Activated CD4-positive, alpha-beta T cell treated with anti-CD3 and anti-CD28 coated beads for 48 hours (primary cell): ENCODE measurements around the gene COX20.
"Not testable (repeated sequence)": the region's sequence is repeated elsewhere in the genome, so short reads cannot be mapped to it uniquely, and the experiment has no call there.

Experiments
- DNase-seq: peaks from one replicate; pipeline ENCODE4 v3.0.0-alpha.2; 2020

Gene COX20, protein sequence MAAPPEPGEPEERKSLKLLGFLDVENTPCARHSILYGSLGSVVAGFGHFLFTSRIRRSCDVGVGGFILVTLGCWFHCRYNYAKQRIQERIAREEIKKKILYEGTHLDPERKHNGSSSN

DNA sequence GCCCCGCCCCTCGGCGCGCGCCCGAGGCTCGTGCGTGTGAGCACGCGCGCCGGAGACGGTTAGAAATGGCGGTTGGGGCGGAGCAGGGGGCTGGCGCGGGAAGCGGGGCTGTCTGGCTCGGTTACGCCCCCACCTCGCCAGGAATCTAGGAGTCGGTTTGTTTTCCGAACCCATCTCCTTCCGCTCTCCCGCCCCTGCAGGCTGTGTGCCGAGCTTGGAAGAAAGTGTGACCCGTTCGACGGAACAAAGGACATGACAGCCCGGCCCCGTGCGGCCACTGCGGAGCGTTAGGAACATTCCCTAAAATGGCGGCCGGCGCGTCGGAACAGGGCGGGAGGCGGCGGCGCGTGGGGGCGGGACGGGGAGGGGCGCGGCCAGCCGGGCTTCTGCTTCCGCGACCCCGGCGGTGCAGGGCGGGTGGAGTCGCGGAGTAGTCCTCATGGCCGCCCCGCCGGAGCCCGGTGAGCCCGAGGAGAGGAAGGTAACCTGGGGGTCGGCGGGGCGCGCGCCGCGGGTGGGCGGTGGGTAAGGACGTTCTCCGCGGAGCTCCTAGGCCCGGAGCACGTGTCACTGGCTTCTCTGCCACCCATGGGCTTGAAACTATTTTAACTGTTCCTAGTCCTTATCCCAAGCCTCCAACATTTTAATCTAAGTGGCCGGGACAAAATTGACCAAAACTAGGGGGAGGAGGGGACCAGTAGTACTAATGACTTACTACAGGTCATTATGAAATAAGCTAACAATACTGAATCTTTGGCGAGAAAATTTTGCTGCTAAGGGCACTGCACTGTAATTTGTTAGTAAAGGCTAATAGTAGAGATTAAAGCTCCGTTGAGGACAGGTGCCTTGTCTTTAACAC is at the start of gene COX20:
Gene COX20, plus strand, starts transcription at position 383 of the 859 bp plus-strand sequence. Its CDS starts 57 bp downstream, at position 440.
- peak; percentile 91 for DNase-seq

DNA sequence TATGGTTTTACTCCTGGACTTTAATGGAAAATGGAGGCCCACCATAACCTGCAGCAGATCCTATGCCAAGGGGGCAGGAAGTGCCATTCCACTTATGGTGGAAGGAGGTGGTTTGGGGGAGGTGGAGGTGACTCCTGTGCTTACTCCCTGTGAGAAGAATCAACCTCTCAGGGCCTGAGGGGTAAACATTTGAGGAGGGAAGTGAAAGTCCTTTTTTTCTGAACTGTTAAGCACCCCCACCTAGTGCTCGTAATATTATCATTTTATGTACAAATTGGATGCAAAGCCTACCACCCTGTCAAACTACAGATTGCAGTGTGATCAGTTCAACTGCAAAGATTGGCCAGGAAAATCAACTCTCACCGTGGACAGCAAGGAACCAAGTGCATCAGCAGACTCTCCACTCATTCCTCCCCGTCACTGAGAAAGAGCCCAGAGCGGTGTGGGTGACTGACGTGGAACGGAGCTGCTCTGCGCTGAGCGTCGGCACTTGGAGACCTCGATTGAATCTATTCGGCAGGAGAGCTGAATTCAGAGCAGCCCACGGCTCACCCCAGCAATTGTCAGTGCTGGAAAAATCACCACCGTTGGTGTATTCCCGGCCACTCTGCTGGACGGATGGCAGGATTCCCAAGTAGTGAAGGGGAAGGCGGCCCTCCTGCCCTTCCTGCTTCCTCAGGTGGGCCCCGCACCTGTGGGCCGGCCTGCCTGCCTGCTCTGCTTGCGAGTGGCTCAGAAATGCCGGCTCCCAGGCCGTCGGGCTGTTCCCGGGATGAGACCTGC is 46.8 kb upstream of the COX20 start:
- DNase-seq = no peak

DNA sequence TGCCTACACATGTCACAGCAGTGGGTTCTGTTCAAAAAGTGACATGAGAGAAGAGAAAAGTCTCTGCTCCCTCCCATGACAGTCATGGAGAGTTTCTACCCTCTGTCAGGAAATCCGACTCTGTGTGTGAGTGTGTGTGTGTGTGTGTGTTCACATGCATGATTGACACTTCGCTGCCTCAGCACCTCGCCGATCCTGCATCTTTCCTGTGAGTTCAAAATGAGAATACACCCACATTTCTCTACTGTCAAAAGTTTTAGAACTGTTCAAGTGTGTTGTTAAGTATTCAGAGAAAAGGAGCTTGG is 46.2 kb upstream of the COX20 start:
- DNase-seq = no peak

DNA sequence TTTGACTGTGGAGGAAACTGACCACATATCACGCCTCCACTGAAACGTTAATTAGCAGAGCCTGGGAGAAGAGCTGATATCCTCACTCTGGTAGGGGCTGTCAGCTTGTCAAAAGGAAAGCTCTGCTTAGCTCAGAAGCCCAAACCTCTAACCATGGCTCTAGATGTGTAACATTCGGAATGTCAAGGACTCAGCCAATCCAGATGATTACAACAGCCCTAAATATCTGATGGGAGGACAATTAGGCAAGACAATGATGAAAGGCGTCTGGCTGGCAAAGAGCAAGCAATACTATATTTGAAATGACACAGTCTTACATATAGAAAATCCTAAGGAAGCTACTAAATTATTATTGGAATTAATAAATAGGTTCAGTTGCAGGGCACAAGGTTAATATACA is 45.7 kb upstream of the COX20 start:
- no peak for DNase-seq

GRCh38 chr1:244791061-244791460 is 44.4 kb upstream of the COX20 start:
- no peak for DNase-seq

GRCh38 chr1:244792188-244792850 is 43.1 kb upstream of the COX20 start:
- no peak for DNase-seq

DNA sequence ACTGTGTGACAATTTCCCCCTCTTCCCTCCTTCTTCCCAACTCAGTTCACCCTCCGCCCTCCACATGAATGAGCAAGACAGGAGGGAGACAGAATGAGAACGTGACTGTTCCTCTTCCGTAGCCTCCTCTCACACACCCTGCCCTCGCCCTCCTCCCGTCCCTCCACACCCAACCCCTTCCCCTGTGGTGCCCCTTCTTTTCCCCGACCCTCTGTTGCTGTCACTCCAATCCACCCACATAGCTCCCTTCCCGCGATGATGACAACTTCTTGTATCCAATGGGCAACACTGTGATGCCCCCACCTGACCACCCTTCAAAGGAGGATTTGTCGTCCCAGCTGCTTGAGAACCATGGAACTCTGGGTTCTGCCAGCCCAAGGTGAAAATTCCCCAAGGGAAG is 41.4 kb upstream of the COX20 start:
- DNase-seq = no peak

DNA sequence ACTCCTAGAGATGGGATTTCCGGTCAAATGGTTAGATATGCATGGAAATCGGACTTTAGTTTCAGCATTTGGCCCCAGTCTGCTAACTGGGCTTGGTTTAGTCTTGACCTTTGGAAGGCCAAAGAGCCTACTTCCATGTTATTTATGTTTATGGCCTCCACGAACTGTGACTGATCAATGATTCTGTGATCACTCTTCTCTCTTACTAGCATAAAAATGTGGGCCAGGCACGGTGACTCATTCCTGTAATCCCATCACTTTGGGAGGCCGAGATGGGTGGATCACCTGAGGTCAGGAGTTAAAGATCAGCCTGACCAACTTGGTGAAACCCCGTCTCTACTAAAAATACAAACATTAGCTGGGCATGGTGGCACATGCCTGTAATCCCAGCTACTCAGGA is 40.9 kb upstream of the COX20 start:
- DNase-seq = not testable (repeated sequence)

DNA sequence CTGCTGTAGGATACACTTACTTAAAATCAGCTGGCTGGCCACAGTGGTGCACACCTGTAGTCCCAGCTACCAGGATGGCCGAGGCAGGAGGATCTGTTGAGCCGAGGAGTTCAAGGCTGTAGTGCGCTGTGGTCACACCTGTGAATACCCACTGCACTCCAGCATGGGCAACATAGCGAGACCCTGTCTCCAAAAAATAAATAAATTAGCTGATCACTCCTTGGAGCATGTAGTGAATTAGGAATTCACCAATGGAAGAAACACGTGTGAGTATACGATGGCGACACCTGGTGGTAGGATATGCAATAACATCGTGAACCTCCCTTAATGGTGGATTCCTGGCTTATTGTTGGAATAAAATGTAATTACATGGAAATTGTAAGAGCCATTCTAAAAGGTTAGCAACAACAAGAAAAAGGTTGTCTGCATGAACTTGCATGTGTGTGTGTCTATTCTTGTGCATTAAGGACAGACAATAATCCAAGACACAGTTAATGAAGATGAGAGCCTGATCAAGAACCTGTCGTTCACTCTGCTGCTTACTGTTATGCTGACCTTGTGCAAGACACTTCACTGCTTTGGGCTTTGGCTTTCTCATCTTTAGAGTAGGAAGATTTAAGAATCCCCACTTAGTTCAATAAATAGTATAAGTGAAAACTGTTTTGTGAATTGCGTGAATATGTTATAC is 38.6 kb upstream of the COX20 start:
- peak; percentile 59 for DNase-seq

DNA sequence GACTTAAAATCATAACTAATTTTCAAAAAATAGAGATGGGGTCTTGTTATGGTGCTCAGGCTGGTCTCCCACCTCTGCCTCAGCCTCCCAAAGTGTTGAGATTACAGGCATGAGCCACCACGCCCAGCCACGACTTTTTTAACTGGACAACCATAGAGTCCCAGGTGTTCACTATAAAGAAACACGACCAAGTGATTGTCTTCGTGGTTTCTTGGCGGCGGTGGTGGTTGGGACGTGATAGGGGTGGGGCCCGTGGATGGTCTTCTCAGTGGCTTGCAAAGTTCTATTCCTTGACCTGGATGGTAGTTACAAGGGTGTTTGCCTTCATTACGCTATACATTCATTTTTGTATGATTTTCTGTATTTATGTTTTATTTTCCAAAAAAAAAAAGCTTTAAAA is 34.6 kb upstream of the COX20 start:
- no peak for DNase-seq

GRCh38 chr1:244801246-244801645 is 34.2 kb upstream of the COX20 start:
- peak; percentile 67 for DNase-seq

DNA sequence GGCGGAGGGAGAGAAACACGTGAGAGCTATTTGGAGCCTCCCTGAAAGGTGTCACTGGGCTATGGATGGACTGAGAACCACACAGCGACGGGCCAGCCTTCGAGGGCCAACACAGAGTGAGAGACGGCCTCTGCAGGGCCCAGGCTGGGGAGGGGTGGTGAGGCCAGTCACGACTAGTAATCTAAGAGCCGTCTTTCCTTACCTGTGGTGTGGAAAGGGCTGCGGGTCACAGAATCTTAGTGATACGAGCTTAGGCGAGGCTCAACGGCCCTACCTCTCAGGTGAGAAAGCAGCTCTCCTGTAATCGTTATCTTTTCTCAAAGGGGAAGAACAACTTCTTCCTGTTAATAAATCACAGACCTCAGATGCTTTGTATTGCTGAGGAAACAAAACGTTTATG is 33.4 kb upstream of the COX20 start:
- no peak for DNase-seq

DNA sequence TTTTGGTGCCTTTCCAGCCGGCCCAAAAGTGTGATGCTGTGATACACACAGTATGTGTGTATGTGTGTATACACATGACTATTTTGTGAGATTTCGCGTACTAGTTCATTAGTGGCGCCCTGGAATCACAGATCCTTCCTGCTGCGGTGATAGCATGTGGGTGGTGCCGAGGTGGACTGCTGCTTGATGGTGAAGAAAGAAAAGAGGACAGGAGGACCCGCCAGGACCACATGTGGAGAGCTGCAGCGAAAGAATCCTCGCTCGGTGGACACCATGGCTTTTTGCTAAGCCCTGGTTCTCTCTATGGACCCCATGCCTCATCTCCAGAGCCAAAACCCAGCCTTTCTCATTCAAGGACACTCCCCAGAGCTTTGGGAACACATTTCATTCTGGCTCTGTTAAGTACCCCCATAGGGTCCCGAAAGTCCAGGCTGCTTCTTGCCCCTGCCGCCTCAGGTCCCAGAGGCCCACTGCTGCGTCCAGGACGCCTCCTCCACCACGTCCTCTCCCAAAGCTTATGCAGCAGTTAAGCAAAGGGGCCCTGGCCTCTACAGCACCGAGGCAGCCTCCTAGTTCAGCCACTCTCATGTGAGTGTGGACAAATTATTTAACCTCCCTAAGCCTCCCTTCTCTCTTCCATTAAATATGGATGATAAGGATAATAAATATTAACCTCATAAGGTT is 32.8 kb upstream of the COX20 start:
- DNase-seq = no peak

DNA sequence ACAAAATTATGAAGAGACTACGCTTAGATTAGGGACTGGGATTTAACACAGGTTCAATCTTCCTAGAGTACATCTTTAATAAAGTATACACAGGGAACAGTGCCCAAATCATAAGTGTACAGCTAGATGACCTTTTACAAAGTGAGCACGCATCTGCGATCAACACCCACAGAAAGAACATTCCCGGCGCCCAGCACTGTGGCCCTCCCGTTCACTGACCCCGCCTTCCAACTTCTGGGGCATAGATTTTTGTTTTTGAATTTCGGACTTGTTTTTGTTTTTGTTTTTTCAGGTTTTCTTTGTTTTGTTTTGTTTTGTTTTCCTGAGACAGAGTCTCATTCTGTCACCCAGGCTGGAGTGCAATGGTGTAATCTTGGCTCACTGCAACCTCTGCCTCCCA is 30.6 kb upstream of the COX20 start:
- DNase-seq = no peak

- DNase-seq = no peak
Measured at GRCh38 chr1:244807138-244807537, 28.3 kb upstream of the COX20 start.

- DNase-seq = no peak
Measured at GRCh38 chr1:244810221-244810620, 25.2 kb upstream of the COX20 start.

GRCh38 chr1:244813327-244813726 is 22.1 kb upstream of the COX20 start:
- no peak for DNase-seq

- DNase-seq = no peak
Measured at GRCh38 chr1:244815600-244816099, 19.8 kb upstream of the COX20 start.

- DNase-seq = no peak
Measured at GRCh38 chr1:244817415-244817894, 18.0 kb upstream of the COX20 start.

- DNase-seq = no peak
Measured at GRCh38 chr1:244820131-244820530, 15.3 kb upstream of the COX20 start.

GRCh38 chr1:244821134-244821533 is 14.3 kb upstream of the COX20 start:
- DNase-seq = no peak

- DNase-seq = no peak
Measured at GRCh38 chr1:244822878-244823277, 12.6 kb upstream of the COX20 start.
